ENCODE results near the gene ZNF304. TPM values are rescaled to one million over a fixed set of nuclear protein-coding genes. Genes with fewer than 3 reads are reported as not detected.
A peak's percentile ranks its signal among the peaks of the same experiment; 100 is the strongest.

The ZNF304 gene
- total RNA-seq, 4 donors from 2014 or later, result 0.40 to 4.2 (median 3.5) TPM

DNA sequence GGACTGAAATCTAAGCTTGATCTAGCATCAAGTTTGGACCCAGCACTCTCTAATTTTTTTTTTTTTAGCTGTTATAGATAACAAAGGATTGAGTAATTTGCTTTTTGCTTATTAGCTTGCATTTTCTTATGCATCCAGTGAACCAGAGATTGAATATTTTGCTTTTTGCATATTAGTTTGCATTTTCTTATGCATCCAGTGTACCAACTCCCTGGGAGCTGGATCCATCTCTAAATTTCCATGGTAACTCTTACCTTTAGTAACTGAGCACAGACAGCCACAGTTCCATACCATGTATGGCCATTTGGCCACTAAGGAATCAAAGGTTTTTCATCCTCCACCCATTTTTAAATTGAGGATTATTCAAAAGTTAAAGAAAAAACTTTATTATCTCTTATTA, 29.9 kb downstream of the ZNF304 start:
- intact Hi-C loops (cut with DNase I; ENCODE audit: low total_unique reads), result no loop called here

DNA sequence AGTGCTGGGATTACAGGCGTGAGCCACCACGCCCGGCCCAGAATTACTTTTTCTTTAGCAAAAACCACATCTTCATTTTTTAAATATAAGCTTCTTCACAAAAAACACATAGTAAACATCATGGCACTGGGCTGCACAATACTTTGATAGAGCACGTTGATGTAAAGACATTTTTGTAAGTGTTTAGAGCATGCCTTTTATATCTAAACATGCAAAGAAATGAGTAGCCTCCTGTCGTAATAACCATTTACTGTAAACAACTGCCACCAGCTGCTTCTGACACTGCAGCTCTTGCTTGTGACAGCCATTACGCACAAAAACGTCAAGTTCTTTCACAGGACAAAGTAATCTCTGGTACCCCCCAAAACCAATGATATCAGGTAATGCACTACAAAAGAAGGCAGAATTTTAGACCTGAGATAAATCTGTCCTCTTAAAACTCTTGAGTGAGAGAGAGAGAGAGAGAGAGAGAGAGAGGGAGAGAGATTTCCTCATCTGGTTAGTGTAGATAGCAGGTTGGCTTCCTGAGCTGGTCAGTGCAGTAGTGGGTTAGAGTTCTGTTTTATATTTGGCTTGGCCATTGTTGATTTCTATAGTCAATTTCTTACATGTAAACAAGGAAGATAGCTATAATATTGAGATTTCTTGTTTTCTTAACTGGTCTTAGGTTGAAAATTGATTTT, 31.9 kb downstream of the ZNF304 start:
- TF ChIP-seq, protein P1, sequence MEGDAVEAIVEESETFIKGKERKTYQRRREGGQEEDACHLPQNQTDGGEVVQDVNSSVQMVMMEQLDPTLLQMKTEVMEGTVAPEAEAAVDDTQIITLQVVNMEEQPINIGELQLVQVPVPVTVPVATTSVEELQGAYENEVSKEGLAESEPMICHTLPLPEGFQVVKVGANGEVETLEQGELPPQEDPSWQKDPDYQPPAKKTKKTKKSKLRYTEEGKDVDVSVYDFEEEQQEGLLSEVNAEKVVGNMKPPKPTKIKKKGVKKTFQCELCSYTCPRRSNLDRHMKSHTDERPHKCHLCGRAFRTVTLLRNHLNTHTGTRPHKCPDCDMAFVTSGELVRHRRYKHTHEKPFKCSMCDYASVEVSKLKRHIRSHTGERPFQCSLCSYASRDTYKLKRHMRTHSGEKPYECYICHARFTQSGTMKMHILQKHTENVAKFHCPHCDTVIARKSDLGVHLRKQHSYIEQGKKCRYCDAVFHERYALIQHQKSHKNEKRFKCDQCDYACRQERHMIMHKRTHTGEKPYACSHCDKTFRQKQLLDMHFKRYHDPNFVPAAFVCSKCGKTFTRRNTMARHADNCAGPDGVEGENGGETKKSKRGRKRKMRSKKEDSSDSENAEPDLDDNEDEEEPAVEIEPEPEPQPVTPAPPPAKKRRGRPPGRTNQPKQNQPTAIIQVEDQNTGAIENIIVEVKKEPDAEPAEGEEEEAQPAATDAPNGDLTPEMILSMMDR (IDR thresholded peaks at IDR 0.05), result no peak
- peaks cover 18 to 22% of the 10 kb centered on the region in 2 donors for H3K9me3 ChIP-seq
- intact Hi-C loops (cut with DNase I; ENCODE audit: low total_unique reads), result no loop called here
- H3K36me3 ChIP-seq, result peaks cover 0 to 4% (median under 1%) of the 10 kb centered on the region in 4 donors
- no peaks in the 10 kb centered on the region for H3K4me1 ChIP-seq
- DNase-seq, result no peak
- H3K27ac ChIP-seq, result no peak overlapping the region
- WGBS, 2 donors (ENCODE audit: low coverage in 1 of 2), result 70 to 83% methylated on average over 6 to 7 of the region's 7 CpGs
- in situ Hi-C loops (cut with MboI; ENCODE audit: low pct_ligation_motif_present in 1 of 4, low pct_unique_long_range_greater_than_20kb in 1 of 4, low sequenced_read_pairs in 3 of 4), result no loop called here
- H3K4me3 ChIP-seq, result no peak overlapping the region
- no peaks in the 10 kb centered on the region for H3K27me3 ChIP-seq

More for the DNA sequence above, 29.9 kb downstream of the ZNF304 start:
- Histone ChIP-seq H3K9me3 (peaks cover 34 to 38% of the 10 kb centered on the region in 2 donors), H3K4me3 (no peak overlapping the region), H3K36me3 (peaks cover 0 to 16% (median 7%) of the 10 kb centered on the region in 4 donors), H3K27ac (no peak overlapping the region), H3K4me1 (no peaks in the 10 kb centered on the region), H3K27me3 (no peaks in the 10 kb centered on the region)
- in situ Hi-C loops (cut with MboI; ENCODE audit: low pct_ligation_motif_present in 1 of 4, low pct_unique_long_range_greater_than_20kb in 1 of 4, low sequenced_read_pairs in 3 of 4), result no loop called here
- no peak for TF ChIP-seq EP300 (IDR thresholded peaks at IDR 0.05; ENCODE audit: low read depth)
- TF ChIP-seq POLR2AphosphoS5 (IDR thresholded peaks at IDR 0.05), result no peak
- TF ChIP-seq POLR2A (IDR thresholded peaks at IDR 0.05), result no peak
- TF ChIP-seq, protein P1 (IDR thresholded peaks at IDR 0.05), result no peak
- DNase-seq, result no peak

DNA sequence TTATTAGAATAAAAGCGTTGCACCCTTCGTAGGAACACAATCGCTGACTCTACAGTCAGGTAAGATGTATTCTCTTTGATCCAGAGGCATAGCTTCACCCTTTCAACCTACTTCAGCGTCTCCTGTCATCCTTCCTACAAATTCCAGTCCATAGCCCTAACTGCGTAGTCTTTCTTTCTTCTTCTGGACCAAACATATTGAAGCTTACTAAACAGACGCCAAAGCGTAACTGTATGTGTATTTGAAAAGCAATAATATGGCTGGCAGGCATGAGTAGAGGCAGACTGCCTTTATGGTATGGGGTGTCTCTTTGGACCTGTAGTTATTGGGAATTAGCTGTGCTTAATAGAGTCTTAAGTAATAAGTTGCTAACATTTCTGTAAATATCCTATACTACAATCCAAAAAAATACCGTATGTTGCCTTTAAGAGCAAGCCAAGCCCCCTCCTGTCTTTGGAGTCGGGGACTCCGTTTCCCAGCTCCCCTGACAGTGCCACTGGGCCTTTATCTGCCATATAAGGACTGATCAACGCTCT, 38.2 kb downstream of the ZNF304 start:
- TF ChIP-seq, protein P1 (IDR thresholded peaks at IDR 0.05), result no peak
- TF ChIP-seq POLR2AphosphoS5 (IDR thresholded peaks at IDR 0.05), result no peak
- TF ChIP-seq POLR2A (IDR thresholded peaks at IDR 0.05), result no peak
- no peak for TF ChIP-seq EP300 (IDR thresholded peaks at IDR 0.05; ENCODE audit: low read depth)
- Histone ChIP-seq H3K4me1 (peaks cover 6 to 18% (median 8%) of the 10 kb centered on the region in 4 donors), H3K27me3 (no peaks in the 10 kb centered on the region), H3K27ac (peak overlapping the region; percentile 84 to 90 (median 89)), H3K4me3 (peak overlapping the region; percentile 0 to 89 (median 73)), H3K36me3 (peaks cover 0 to 4% (median 2%) of the 10 kb centered on the region in 4 donors), H3K9me3 (peaks cover 3% of the 10 kb centered on the region in 2 donors)
- in situ Hi-C loops (cut with MboI; ENCODE audit: low pct_ligation_motif_present in 1 of 4, low pct_unique_long_range_greater_than_20kb in 1 of 4, low sequenced_read_pairs in 3 of 4), result no loop called here
- no peak for DNase-seq
- intact Hi-C loops (cut with DNase I; ENCODE audit: low total_unique reads), result no loop called here
- 60 to 93% methylated on average over 7 to 11 of the region's 11 CpGs for WGBS, 2 donors (ENCODE audit: low coverage in 1 of 2)

DNA sequence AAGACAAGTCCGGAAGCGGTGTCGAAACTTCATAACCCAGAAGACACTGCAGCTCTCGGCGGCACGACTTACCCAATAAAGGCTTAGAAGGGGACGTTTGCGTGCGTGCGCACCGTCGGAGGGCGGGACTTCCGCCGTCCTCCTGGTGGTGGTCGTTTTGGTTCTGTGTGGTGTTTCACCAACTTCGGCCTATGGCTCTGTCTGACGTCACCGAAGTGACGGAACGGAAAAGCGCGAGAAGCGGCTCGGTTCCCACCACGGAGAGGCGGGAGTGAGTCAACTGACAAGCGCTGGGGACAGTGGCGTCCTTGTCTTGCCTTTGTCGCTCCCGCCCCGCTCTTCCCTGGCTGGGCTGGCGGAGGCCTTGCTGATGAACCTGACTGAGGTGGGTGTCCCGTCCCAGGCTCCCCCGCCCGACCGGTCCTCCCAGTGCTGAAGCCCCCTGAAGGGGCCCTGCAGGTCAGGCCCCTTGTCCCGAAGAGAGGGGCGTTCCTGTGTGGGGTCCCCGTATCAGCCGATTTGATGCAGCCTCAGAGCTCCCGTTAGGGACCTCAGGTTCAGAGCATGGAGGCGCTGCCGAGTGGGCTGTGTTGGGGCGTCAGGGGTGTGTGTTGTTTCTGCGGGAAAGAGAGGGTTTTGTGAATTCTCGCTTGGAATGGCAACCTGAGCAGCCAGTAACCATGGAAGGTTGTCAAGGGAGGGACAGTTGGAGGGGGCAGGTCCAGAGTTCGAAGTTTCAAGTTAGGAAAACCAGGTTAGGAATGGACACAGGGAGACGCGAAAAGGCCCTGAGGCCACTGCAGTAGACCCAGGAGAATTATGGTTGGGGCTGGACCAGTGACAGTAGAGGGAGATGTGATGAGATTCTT, 38.9 kb downstream of the ZNF304 start, which contains the start of gene ZNF548:
ZNF548 (plus strand) TSS at position 125 of the 869 bp plus-strand sequence; CDS start at position 371, 246 bp downstream.
- intact Hi-C loops (cut with DNase I; ENCODE audit: low total_unique reads), result no loop called here
- Histone ChIP-seq H3K27me3 (no peaks in the 10 kb centered on the region), H3K4me1 (peaks cover 6 to 18% (median 8%) of the 10 kb centered on the region in 4 donors), H3K36me3 (peaks cover 0 to 9% (median 4%) of the 10 kb centered on the region in 4 donors), H3K27ac (peak within 1 kb of the TSS; percentile 84 to 90 (median 89)), H3K4me3 (peak within 1 kb of the TSS; percentile 63 to 89 (median 73)), H3K9me3 (peaks cover 3 to 4% of the 10 kb centered on the region in 2 donors)
- peak; percentile 95 for DNase-seq
- TF ChIP-seq POLR2AphosphoS5 (IDR thresholded peaks at IDR 0.05) (peak; percentile 74 to 84 (median 76)), POLR2A (IDR thresholded peaks at IDR 0.05) (peak; percentile 58), EP300 (IDR thresholded peaks at IDR 0.05; ENCODE audit: low read depth) (no peak)
- TF ChIP-seq, protein P1 (IDR thresholded peaks at IDR 0.05), result peak; percentile 13 to 65 (median 31)
- 2 to 3% methylated on average over 18 to 48 of the region's 50 CpGs for WGBS, 2 donors (ENCODE audit: low coverage in 1 of 2)
- in situ Hi-C loops (cut with MboI; ENCODE audit: low pct_ligation_motif_present in 1 of 4, low pct_unique_long_range_greater_than_20kb in 1 of 4, low sequenced_read_pairs in 3 of 4), result no loop called here

Measured in transverse colon (tissue), 4 donors.